GM21619 (cell line): ENCODE data around the gene GOLGA6L10.
"Not testable (repeated sequence)": the region's sequence is repeated elsewhere in the genome, so short reads cannot be mapped to it uniquely, and the experiment has no call there.

Experiments
- ATAC-seq: cut with Tn5 transposase; IDR thresholded peaks from one replicate; pipeline ENCODE4 v1.9.1; 2021; ENCODE audit not compliant: unreplicated experiment

GOLGA6L10 gene

DNA sequence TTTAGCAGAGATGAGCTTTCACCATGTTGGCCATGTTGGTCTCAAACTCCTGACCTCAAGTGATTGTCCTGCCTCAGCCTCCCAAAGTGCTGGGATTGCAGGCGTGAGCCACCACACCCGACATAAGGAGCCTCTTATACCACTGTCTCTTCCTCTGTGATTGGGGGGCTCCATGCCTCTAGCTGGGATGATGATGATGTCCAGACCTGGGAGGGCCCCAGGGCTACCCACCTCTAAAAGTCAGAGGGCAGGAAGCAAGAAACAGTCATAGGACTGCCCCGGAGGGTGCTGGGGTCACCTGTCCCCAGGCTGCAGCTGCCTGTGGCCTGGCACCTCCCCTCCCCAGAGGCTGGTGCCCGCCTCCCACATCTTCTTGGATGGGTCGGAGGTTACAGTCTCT, 5.4 kb downstream of the GOLGA6L10 start:
- ATAC-seq = not testable (repeated sequence)

DNA sequence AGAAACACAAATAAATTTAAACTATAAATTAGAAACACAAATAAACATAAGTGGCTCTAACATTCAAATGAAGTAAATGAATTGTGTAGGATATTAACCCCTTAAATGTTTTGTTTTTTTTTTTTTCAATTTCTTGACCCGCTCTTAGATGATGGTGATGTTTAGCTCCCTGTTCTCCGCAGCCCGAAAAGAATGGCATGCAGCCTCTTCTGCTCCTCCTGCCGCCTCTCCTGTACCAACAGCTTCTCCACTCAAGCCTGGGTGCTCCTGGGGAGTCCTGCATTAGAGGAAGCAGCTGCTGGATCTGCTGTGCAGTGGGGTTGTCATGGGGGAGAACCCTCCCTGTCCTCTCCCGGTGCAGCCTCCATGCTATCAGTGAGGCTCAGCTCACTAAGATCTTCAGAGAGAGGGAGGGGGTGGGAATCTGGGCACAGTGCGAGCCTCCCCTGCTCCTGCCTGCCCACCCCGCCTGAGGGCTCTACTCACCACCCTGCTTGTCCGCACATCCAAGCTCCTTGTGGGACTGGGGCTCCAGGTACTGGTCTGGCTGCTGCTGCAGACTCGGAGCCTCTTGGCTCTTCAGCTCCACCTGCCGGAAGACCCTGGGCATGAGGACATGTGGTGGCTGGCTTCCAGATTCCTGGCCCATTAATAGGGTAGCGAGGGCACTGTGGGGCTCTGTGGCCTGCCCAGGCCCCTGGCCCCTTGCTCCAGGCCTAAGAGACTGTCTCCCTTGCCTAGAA, 6.5 kb downstream of the GOLGA6L10 start:
- ATAC-seq = not testable (repeated sequence)

- not testable (repeated sequence) for ATAC-seq
Observed at GRCh38 chr15:82338573-82338972, 10.7 kb downstream of the GOLGA6L10 start.

DNA sequence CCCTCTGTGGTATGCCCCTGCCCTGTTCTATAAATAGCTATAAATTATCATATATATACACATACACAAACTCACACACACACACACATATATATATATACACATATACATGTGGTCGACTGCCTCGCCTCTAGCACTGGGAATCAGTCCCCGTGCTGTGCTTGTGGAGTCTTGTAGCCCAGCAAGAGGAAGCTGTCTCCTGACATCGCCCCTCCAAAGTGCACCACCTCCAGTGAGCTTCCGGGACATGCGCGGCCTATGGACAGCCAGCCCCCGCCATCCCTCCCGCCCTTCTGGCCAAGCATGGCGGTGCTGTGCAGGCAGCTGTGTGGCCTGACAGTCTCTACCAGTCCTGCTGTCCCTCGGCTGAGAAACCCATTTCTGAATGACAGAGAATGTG, 11.2 kb downstream of the GOLGA6L10 start:
- not testable (repeated sequence) for ATAC-seq

DNA sequence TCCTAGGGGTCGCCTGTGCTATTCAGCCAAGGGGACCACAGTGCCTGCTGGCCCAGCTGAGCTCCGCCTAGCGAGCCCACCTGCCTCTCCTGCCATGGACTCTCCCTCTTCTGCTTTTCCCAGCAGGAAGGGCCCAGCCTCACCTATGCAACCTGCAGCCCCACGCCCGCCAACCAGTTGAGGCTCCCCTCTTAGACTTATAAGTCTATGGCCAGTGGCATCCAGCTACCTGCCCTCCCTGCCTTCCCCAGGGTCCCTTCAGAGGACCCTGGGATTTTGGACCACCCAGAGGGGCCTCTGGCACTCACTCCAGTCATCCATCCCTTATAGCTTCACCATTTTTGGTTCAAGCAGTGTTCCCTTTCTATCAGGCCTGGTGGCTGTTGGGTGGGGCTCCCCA, 12.2 kb downstream of the GOLGA6L10 start:
- not testable (repeated sequence) for ATAC-seq

GRCh38 chr15:82336180-82336647, 13.1 kb downstream of the GOLGA6L10 start:
- peak; percentile 69 for ATAC-seq

DNA sequence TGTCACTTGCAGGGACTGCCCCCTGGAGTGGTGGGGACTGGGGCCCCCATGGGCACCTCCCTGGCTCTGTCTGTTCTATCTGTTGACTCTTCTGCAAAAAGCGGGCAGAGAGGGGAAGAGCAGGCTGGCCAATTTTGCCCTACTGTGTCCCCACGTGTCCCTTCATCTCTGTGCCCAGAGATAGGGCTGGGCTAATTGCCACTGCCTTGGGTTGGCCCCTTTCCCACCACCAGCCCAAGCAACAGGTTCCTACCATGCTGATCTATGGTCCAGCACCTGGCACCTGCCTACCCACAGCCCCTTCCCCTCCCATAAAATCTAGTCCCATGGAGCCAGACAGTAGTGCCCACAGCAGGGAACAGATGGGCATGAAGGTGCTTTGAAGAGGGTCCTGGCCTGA, 14.3 kb downstream of the GOLGA6L10 start:
- not testable (repeated sequence) for ATAC-seq

GRCh38 chr15:82334554-82334932, 14.7 kb downstream of the GOLGA6L10 start:
- ATAC-seq = not testable (repeated sequence)

DNA sequence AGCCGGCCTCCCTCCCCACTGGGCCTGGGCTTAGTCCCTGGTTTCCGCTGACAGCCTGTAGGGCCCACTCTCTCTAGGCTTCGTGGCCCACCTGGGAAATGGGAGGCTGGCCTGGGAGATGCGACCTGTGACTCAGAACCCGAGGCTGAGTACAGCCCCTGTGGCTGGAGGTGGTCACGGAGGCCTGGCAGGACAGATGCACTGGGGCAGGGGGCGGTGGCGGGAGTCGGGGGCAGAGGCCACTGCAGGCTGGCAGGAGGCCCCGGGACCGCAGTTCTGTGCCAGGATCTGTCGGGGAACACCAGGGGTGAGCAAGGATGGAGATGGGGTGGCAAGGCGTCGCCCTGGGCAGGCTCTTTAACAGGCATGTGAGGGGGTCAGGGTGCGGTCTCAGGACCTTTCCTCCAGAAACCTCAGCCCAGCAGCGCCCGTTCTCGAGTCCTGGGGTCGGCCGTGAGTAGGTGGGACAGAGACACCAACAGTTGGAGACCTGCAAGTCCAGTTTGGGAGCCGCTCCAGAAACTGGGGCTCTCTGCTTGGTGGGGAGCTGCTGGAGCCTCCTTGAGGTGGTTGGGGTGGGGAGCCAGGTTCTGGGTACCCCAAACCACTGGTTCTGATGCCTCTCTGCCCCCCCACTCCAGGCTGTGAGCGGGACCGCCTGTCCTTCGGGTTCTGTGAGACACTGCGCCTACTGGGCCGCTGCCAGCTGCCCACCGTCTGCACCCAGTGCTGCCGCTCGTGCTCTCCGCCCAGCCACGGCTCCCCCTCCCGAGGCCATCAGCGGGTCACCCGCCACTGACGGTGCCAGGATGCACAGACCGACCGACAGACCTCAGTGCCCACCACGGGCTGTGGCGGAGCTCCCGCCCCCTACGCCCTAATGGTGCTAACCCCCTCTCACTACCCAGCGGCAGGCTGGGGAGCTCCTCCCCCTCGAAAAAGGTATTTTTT, 15.4 kb downstream of the GOLGA6L10 start:
- ATAC-seq = not testable (repeated sequence)

GRCh38 chr15:82332711-82333602, 16.3 kb downstream of the GOLGA6L10 start:
- ATAC-seq = not testable (repeated sequence)

DNA sequence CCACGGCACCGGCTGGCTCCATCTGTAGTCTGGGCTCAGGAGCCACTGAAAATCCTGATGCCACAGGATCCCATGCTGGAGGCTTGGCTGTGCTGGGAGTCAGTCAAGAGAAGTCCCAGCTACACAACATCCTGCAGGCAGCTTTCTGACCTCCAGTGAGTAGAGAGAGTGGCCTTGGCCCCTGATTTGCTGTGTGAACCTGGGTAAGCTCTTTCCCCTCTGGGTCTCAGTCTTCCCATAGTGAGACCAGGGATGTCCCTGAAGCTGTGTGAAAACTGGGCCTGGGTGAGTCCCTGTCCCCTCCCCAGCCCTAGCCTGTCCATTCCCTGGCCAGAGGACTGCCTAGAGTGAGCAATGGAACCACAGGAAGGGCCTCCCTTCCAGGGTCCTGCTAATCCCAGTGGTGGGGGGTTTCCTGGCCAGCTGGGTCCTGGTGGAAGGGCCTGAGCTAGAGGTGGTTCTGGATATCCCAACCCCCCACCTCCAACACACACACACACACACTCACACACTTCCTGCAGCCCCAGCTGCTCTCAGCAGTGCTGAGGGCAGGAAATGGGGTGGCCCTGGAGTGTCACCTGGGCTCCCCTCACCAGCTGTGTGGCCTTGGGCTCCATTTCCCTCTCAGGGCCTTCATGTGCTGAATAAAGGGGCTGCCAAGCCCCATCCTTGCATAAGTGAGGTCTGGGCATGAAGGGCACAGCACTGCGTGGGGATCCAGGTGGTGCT, 17.5 kb downstream of the GOLGA6L10 start:
- peak; percentile 67 for ATAC-seq

DNA sequence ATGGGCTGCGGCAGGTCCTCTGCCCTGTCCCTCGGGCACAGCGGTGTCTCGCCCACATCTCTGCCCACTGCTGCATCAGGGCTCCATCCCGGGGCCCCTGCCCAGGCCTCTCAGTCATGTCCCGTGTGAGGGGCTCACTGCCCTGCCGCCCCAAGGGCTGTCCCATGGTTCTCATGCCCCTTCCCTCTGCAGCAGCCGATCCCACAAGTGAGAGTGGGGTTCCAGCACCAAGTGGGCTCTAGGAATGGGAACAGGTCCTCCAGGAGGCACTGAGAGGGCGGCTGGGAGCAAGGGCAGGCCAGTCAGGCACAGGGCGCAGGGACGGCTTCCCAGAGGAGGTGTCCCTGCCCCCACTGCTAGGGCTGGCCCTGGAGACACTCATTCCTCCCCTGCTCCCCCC, 18.4 kb downstream of the GOLGA6L10 start:
- not testable (repeated sequence) for ATAC-seq

DNA sequence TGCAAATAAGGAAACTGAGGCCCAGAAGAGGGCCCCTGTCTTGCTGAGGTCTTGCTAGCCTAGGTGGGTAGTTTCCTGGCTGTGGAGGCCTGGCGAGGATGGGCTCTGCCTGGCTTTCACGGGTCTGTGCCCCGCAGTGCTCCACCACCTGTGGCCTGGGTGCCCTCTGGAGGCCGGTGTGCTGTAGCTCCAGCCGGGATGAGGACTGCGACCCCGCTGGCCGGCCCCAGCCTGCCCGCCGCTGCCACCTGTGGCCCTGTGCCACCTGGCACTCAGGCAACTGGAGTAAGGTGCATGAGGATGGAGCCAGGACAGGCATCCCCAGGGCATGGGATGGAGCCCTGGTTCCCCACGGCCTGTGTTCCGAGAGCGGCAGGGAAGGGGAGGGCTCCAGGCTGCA, 20.2 kb downstream of the GOLGA6L10 start:
- ATAC-seq = not testable (repeated sequence)

DNA sequence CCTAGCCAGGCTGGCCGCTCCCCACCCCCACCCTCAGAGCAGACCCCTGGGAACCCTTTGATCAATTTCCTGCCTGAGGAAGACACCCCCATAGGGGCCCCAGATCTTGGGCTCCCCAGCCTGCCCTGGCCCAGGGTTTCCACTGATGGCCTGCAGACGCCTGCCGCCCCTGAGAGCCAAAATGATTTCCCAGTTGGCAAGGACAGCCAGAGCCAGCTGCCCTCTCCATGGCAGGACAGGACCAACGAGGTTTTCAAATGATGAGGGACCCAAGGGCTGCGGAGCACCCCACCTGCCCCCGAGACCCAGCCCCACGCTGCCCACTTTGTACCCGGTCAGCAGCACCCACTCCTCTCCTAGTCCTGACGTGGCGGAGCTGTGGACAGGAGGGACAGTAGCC, 21.9 kb downstream of the GOLGA6L10 start:
- not testable (repeated sequence) for ATAC-seq

DNA sequence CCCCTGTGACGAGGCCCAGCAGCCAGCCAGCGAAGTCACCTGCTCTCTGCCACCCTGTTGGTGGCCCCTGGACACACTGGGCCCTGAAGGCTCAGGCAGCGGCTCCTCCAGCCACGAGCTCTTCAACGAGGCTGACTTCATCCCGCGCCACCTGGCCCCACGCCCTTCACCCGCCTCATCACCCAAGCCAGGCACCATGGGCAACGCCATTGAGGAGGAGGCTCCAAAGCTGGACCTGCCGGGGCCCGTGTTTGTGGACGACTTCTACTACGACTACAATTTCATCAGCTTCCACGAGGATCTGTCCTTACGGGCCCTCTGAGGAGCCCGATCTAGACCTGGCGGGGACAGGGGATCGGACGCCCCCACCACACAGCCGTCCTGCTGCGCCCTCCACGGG, 22.4 kb downstream of the GOLGA6L10 start:
- not testable (repeated sequence) for ATAC-seq

DNA sequence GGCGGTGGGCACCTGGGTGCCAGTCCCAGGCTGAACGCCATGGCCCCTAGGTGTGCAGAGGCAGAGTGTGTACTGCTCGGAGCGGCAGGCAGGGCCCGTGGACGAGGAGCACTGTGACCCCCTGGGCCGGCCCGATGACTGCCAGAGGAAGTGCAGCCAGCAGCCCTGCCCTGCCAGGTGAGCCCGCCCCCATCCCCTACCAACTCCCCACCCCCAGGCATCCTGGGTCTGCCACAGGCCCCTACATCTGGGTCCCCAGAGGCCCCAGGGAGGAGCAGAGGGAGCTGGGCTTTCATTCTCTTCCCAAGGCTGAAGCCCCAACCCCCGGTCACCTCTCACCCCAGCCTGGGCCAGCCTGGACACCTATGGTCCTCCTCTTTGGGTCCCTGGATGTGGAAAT, 23.6 kb downstream of the GOLGA6L10 start:
- not testable (repeated sequence) for ATAC-seq

GRCh38 chr15:82324831-82325230, 24.4 kb downstream of the GOLGA6L10 start:
- ATAC-seq = not testable (repeated sequence)

- not testable (repeated sequence) for ATAC-seq
Observed at GRCh38 chr15:82322488-82322887, 26.8 kb downstream of the GOLGA6L10 start.

DNA sequence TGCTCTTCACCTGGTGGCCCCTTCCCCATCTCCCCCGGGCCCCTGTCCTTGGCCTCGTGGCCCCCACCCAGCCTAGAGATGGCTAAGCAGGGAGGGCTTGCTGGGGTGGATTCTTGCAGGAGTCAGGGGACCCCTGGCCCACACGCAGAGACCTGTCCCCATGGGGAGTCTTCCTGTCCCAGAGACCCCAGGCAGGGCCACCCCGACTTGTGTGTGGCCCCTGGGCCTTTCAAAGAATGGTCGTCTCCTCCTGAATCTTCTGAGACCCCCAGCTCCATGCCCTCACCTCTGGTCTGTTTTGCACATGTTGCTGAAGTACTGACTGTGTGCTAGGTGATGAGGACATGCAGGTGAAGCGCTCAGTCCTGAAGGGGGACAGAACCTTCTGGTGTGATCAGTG, 28.4 kb downstream of the GOLGA6L10 start:
- not testable (repeated sequence) for ATAC-seq
